ENCODE data around the gene KRT16. TPM values are rescaled to one million over a fixed set of nuclear protein-coding genes. Genes with fewer than 3 reads are reported as not detected.
A peak's percentile ranks its signal among the peaks of the same experiment; 100 is the strongest.
"Not testable (repeated sequence)": the region's sequence is repeated elsewhere in the genome, so short reads cannot be mapped to it uniquely, and the experiment has no call there.

KRT16 gene
- total RNA-seq, 1 donor = 2.0 TPM

- DNase-seq (ENCODE audit: low read depth) = peak; percentile 64
- H3K4me3 ChIP-seq (ENCODE audit: low read depth, low read length) = no peak overlapping the region
- TF ChIP-seq CTCF (IDR thresholded peaks at IDR 0.05; ENCODE audit: insufficient read depth, low read length) = no peak
Observed at GRCh38 chr17:41588126-41588810, 24.3 kb downstream of the KRT16 start.

GRCh38 chr17:41586863-41587495, 25.6 kb downstream of the KRT16 start, which contains the start of gene KRT14:
Gene KRT14 (minus strand): TSS chr17:41586895. CDS start chr17:41586834, 61 bp downstream.
- no peak within 1 kb of the TSS for H3K4me3 ChIP-seq (ENCODE audit: low read depth, low read length)
- no peak for DNase-seq (ENCODE audit: low read depth)
- no peak for TF ChIP-seq CTCF (IDR thresholded peaks at IDR 0.05; ENCODE audit: insufficient read depth, low read length)

- H3K4me3 ChIP-seq (ENCODE audit: low read depth, low read length) = no peak overlapping the region
- no peak for TF ChIP-seq CTCF (IDR thresholded peaks at IDR 0.05; ENCODE audit: insufficient read depth, low read length)
- no peak for DNase-seq (ENCODE audit: low read depth)
Observed at GRCh38 chr17:41585301-41586056, 27.1 kb downstream of the KRT16 start.

- H3K4me3 ChIP-seq (ENCODE audit: low read depth, low read length); DNase-seq (ENCODE audit: low read depth): not testable (repeated sequence)
Observed at GRCh38 chr17:41584331-41584927, 28.1 kb downstream of the KRT16 start.

- TF ChIP-seq CTCF (IDR thresholded peaks at IDR 0.05; ENCODE audit: insufficient read depth, low read length) = no peak
- H3K4me3 ChIP-seq (ENCODE audit: low read depth, low read length) = no peak overlapping the region
- DNase-seq (ENCODE audit: low read depth) = no peak
Observed at GRCh38 chr17:41583137-41584127, 29.1 kb downstream of the KRT16 start.

- H3K4me3 ChIP-seq (ENCODE audit: low read depth, low read length); DNase-seq (ENCODE audit: low read depth): not testable (repeated sequence)
Observed at GRCh38 chr17:41582061-41582968, 30.3 kb downstream of the KRT16 start.
